Right atrium auricular region (tissue), 2 donors: ENCODE data around the gene MAML1. TPM values are rescaled to one million over a fixed set of nuclear protein-coding genes. Genes with fewer than 3 reads are reported as not detected.

Source experiments
- DNase-seq: peaks from one replicate; pipeline ENCODE4 v3.0.0-alpha.2; 2019; ENCODE audit warnings: low spot score
- H3K27ac ChIP-seq, 2 donors: fragments of 200-600 bp; sonication (generic); 1 replicate in 1 of 2; 2 replicates in 1 of 2; pipeline ENCODE4 v1.5.1; 2016 to 2019
- H3K27me3 ChIP-seq, 2 donors: fragments of 200-600 bp; sonication (generic); one replicate each; pipeline versions ENCODE4 v1.5.1 to v1.6.0; 2017 to 2019
- H3K36me3 ChIP-seq: fragments of 200-600 bp; sonication (generic); one replicate; pipeline ENCODE4 v1.5.1; 2016
- H3K4me1 ChIP-seq, 2 donors: fragments of 200-600 bp; sonication (generic); one replicate each; pipeline versions ENCODE4 v1.5.1 to v1.6.0; 2017 to 2019
- H3K4me3 ChIP-seq, 2 donors: fragments of 200-600 bp; sonication (generic); 1 replicate in 1 of 2; 2 replicates in 1 of 2; pipeline ENCODE4 v1.5.1; 2017 to 2019; ENCODE audit warnings: mild to moderate bottlenecking in 1 of 2, moderate library complexity in 1 of 2
- H3K9me3 ChIP-seq, 2 donors: fragments of 200-600 bp; sonication (generic); one replicate each; pipeline ENCODE4 v1.5.1; 2019
- CTCF ChIP-seq, 2 donors: fragments of 200-600 bp; sonication (generic); IDR thresholded peaks; one replicate each; pipeline ENCODE4 v1.5.1; 2019; ENCODE audit warnings: antibody characterized with exemption in 2 of 2
- total RNA-seq, 2 donors: library from RNA; depleted of rRNA; stranded (reverse); fragments of >200 nt; gene quantifications; one replicate each; pipeline ENCODE4 v1.1.0, GENCODE V29; 2016

MAML1 gene
- total RNA-seq, 2 donors from 2014 or later, result 10.8 to 16.6 TPM

- no peak for DNase-seq
- Histone ChIP-seq H3K9me3 (no peaks in the 10 kb centered on the region), H3K36me3 (no peaks in the 10 kb centered on the region), H3K4me3 (no peak overlapping the region), H3K27ac (peak overlapping the region in 1 of 2 donors; percentile 41), H3K27me3 (no peaks in the 10 kb centered on the region), H3K4me1 (peaks cover 0 to 40% of the 10 kb centered on the region in 2 donors)
- TF ChIP-seq CTCF (IDR thresholded peaks at IDR 0.05), result no peak
These were observed 22.4 kb downstream of the MAML1 start for GRCh38 chr5:179755022-179755421.

GRCh38 chr5:179758955-179759354 is 26.3 kb downstream of the MAML1 start:
- no peaks in the 10 kb centered on the region for H3K27me3 ChIP-seq
- H3K36me3 ChIP-seq, result no peaks in the 10 kb centered on the region
- DNase-seq, result no peak

DNA sequence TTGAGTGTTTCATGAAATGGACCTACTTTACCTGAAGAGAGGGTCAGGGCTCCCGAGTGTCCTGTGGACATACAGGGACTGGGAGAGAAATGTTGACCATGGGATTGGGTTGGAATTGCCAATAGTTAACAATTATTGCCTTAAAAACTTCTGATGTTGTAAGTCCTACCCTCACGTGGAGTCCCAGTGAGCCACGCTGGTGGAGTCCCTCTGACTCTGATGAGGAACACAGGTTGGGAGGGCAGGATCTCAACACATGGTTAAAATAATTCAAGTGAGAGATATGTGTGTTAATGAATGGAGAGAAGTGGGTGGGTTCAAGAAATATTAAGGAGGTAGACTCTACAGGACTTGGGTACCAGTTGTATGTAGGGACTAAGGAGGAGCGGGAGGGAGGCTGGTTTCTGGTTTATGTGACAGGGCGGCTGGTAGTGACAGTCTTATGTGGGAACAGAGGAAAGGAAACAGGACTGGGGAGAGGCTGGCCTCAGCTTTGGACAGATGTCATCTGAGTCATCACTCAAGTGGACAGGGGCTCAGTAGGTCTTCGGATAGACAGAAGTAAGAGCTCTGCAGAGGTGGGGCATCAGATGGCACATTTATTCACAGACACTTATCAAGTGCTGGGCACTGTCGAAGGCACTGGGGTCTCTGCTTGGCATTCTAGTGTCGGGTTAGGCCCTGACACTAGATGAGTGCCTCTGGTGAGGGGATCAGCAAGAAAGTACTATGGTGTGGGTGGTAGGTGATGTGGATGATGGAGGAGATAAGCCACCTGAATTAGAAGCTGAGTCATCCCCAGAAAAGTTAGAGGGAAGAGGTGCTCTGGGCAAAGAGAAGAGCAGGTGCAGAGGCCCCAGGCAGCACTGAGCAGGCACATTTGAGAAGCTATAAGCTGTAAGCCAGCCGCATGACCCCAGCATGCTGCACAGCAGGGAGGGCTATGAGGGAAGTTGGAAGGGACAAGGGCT is 27.2 kb downstream of the MAML1 start:
- Histone ChIP-seq H3K4me1 (peaks cover 0 to 67% of the 10 kb centered on the region in 2 donors), H3K4me3 (no peak overlapping the region), H3K36me3 (no peaks in the 10 kb centered on the region), H3K27ac (peak overlapping the region in 1 of 2 donors; percentile 25), H3K9me3 (no peaks in the 10 kb centered on the region), H3K27me3 (no peaks in the 10 kb centered on the region)
- DNase-seq, result no peak
- no peak for TF ChIP-seq CTCF (IDR thresholded peaks at IDR 0.05)

More at GRCh38 chr5:179758955-179759354, 26.3 kb downstream of the MAML1 start:
- Histone ChIP-seq H3K4me1 (peaks cover 0 to 68% of the 10 kb centered on the region in 2 donors), H3K27ac (no peak overlapping the region), H3K4me3 (no peak overlapping the region), H3K9me3 (no peaks in the 10 kb centered on the region)
- TF ChIP-seq CTCF (IDR thresholded peaks at IDR 0.05), result no peak

DNA sequence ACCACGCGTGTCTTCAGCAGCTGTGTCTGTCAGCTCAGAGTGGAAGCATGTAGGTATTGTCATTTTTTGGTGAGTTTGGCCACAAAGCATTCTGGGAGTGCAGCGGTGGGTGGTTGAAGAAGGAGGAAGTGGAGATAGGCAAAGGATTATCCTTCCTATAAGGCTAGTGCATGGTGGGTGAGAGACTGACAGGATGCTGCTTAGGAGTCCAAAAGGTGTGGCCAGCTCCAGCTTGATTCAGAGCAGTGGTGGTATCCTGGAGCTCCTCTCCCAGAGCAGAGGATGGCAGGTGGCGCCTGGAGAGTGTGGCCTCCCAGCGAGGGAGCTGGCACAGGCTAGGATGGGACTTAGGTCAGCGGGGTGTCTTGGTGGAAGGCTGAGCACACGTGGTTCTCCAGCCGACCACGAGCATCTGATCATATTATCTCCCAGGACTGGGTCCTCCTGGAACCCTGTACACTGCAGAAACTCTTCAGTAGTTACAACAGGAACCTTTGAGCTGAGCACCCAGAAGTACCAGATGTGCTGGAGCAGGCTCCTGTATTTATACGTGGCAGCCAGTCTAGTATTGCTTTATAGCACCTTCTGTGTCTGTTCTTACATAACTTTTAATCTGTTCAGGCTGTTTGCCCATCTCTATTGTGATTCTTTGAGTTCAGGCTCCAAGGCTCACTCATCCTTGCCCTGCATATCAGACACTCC is 29.6 kb downstream of the MAML1 start:
- no peaks in the 10 kb centered on the region for H3K9me3 ChIP-seq
- no peak for DNase-seq
- H3K4me1 ChIP-seq, result peaks cover 0 to 67% of the 10 kb centered on the region in 2 donors
- peaks cover 20% of the 10 kb centered on the region for H3K36me3 ChIP-seq
- H3K27me3 ChIP-seq, result no peaks in the 10 kb centered on the region
- no peak overlapping the region for H3K27ac ChIP-seq
- H3K4me3 ChIP-seq, result no peak overlapping the region
- no peak for TF ChIP-seq CTCF (IDR thresholded peaks at IDR 0.05)

DNA sequence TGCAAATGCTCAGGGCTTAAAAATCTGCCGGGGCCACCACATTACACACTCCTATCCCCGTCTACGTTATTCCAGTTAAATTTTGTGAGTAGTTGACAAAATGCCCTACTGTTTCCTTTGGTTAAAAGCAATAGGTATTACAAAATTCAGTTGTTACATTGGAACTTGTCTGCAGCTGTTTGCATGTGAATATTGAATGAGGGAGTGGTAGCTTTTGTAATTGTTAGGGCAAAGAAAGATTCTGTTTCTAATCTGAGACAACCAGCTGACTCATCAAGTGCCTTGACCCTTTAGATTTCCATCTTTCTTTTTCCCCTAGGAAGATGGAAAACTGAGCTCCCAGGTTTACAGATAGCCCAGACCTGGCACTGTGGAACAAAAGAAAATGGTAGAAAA is 30.2 kb downstream of the MAML1 start:
- DNase-seq, result no peak
- H3K27ac ChIP-seq, result no peak overlapping the region

More for the DNA sequence above, 30.2 kb downstream of the MAML1 start:
- Histone ChIP-seq H3K4me1 (peaks cover 0 to 72% of the 10 kb centered on the region in 2 donors), H3K27me3 (no peaks in the 10 kb centered on the region), H3K9me3 (no peaks in the 10 kb centered on the region), H3K36me3 (peaks cover 20% of the 10 kb centered on the region), H3K4me3 (no peak overlapping the region)
- TF ChIP-seq CTCF (IDR thresholded peaks at IDR 0.05), result no peak
